Measurements from ENCODE around the gene PDE9A. TPM values are rescaled to one million over a fixed set of nuclear protein-coding genes. Genes with fewer than 3 reads are reported as not detected.

PDE9A gene
- polyA plus RNA-seq, 4 donors: 7.3 to 41.0 (median 38.6) TPM

GRCh38 chr21:42655796-42656770 is 2.7 kb downstream of the PDE9A start:
- no peak for DNase-seq (ENCODE audit: low read depth in 4 of 4, low spot score in 3 of 4)

DNA sequence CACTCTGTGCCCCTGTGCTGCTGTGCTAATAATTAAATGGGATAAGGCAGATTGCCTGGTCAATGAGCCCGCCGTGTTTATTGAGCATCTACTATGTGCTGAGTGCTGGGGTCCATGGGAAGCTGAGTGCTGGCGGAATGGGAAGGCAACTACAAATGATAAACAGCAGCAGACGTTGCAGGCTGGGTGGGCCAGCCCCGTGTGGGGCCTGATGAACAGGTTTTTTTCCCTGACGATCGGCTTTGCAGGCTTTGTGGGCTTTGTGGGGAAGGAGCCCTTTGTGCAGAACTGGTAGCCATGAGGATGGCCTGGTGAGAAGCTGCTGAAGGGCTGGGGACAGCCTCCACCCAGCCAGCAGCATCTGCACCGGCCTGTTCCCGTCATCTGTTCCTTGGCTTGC is 3.5 kb downstream of the PDE9A start:
- DNase-seq (ENCODE audit: low read depth in 4 of 4, low spot score in 3 of 4): no peak

DNA sequence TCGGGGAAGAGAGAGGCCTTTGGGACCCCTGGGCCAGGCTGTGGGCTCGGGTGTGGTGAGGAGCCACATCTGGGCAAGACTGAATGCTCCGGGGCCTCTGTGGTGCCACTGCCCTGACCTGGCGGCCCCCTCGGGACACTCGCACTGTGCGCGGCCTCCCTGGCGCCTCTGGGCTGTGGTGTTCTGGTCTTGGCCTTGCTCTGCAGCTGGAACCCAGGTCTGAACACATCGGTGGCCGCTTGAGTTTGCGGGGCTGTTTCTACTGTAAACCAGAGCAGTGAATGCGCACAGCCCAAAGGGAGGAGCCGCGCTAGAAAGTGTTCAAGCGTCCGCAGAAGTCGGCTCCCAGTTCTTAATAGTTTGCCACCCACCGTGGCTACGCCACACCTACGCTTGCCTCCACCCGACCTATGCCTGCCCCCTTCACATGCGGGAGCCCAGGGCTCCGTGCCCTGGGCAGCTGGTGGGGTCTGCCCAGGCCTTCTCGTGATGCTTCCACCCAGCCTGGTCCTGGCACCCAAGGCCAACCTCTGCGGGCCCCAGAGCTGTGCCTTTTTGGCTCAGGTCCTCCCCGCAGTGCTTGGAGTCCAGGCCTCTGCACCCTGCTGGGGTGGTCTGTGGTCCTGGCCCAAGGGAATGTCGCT is 4.4 kb downstream of the PDE9A start:
- no peak for DNase-seq (ENCODE audit: low read depth in 4 of 4, low spot score in 3 of 4)

DNA sequence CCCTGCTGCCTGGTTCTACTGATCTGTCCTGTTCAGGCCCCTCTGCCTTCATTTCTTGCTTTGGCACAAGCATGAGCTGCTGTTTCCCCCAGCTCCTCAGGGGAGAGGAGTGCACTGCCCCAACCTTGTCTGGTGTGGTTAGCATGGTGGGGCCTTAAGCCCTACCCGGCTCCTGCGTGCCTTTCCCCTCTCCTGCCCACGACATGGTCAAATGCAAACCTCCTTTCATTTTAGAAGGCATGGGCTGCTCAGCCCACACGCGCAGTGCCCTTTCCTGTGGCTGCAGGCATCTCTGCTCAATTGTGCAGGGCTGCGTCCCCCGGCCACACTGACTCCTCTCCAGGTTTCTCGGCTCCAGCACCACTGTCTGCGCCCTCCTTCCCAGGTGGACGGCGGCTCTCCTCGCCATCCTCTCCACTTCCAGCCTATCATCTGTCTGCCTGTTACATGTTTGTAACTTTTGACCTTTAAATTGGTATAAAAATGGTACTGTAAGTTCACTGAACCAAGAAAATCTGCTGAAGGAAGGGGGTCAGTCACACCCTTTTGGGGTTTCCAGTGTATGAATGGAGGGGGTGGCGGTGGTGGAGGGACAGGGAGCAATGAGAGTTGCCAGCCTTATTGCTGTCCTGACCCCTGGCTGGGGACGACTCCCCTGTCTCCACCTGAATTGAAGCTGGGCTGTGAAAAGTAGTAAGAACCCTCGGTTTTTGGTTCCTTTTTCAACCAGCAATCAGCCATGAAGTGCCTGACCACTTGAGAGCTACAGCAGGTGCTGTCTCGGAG is 5.1 kb downstream of the PDE9A start:
- DNase-seq (ENCODE audit: low read depth in 4 of 4, low spot score in 3 of 4): no peak

DNA sequence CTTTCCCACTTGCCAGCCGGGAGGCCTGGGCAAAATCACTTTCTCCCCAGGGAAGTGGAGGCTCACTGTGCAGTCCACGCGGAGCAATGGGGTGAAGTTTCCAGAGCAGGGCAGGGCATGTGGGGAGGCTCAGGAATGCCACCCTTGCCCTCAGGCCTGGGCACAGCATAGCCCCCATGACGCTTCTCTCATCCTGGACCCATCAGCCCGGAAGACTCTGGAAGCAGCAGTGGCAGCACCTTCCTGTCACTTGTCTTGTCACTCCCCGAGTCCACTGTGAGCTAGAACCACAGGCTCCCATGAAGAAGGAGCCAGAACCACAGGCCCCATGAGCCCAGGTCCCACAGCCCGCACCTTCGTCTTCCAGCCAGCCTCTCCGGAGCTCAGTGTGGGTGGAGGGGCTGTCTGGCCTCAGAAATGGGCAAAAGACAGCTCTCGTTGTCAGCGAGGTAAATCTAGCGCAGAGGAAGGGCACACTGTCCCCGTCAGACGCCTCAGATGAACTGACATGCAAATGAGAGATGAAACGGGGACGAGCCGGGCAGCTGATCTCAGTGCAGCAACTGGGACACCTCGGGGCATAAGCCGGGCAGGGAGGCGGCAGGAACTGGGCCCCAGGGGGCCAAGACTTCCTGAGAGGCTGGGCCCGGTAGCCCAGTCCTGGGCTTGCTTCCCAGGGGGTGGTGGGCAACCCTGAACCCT is 6.1 kb downstream of the PDE9A start:
- DNase-seq (ENCODE audit: low read depth in 4 of 4, low spot score in 3 of 4): no peak

DNA sequence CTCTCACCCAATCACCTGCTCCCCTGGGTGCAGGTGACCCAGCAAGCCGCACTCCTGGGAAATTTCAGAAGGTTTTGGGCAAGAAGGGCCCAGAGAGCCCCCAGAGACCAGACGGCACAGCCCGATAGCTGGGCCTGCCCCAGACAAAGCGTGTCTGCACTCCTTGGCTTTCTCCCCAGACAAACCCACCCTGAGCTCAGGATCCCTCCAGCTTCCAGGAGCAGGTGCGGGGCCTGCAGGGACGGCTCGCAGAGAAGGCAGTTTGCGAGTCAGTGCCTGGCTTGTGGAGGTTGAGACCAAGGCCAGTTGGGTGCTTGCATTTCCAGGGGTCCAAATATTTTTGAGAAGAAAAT is 6.7 kb downstream of the PDE9A start:
- DNase-seq (ENCODE audit: low read depth in 4 of 4, low spot score in 3 of 4): no peak

DNA sequence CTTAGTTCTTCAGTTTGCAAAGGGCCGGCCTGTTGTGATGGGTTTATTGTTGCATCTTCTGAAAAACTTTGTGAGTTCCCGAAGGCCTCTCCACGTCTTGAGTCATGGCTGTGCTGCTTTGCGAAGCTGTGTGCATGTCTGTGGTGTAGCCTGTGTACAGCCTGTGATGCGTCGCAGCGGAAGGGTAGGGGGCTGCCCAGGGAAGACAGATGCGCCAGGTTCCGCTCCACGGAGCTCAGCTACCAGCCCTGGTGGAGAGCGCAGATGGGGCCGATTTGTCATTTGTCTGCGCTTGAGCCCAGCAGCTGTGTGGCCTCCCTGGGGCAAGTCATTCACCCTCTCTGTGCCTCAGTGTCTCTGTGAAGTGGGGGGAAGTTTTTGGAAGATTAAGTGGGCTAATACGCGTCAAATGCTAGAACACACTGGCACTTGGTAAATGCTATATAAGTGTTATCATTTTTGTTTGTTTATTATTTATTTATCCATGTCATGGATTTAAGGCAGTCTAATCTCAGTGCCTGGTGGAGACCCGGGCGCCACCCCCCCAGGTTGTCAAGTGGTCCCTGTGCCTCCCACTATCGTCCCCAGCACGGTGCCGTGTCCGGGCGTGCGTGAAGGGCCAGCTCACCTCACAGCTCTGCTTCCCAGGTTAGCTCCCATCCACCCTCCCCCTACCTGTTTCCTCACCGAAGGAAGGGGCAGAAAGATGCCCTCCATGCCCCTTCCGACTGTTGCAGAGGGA is 8.4 kb downstream of the PDE9A start:
- DNase-seq (ENCODE audit: low read depth in 4 of 4, low spot score in 3 of 4): no peak

- DNase-seq (ENCODE audit: low read depth in 4 of 4, low spot score in 3 of 4): no peak
Observed at GRCh38 chr21:42662430-42663199, 9.2 kb downstream of the PDE9A start.

- DNase-seq (ENCODE audit: low read depth in 4 of 4, low spot score in 3 of 4): no peak
Observed at GRCh38 chr21:42663200-42663750, 9.9 kb downstream of the PDE9A start.

DNA sequence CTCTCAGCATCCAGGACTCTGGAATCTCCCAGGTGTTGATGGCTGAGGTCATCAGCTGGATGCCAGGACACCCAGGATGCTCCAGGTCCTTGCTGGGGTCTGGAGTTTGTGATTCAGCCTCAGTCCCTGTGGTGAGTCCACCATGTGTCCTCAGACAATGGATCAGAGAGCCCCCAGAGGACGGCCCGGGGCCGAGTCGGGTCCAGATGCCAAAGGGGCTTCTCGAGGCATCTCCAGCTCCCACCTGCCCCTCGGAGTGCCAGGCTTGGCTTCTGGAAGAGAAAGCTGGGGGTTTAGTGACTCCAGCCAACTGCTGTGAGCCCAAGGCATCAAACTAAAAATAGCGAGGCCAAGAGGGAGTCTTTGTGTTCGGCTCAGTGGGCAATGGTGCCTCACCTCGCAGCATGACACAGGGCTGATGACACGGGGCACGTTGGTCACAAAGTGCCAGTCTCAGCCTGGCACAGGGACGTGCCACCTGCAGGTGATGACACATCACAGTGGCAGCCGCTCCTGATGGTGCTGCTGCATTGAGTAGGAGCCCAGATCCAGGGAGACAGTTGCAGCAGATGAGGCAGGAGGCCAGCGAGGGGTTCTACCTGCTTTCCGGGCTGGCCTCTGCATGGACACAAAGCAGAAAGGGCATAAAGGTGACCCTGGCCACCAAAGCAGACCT is 10.6 kb downstream of the PDE9A start:
- DNase-seq (ENCODE audit: low read depth in 4 of 4, low spot score in 3 of 4): no peak

GRCh38 chr21:42664614-42665013 is 11.2 kb downstream of the PDE9A start:
- DNase-seq (ENCODE audit: low read depth in 4 of 4, low spot score in 3 of 4): no peak

GRCh38 chr21:42665026-42665425 is 11.6 kb downstream of the PDE9A start:
- DNase-seq (ENCODE audit: low read depth in 4 of 4, low spot score in 3 of 4): no peak

DNA sequence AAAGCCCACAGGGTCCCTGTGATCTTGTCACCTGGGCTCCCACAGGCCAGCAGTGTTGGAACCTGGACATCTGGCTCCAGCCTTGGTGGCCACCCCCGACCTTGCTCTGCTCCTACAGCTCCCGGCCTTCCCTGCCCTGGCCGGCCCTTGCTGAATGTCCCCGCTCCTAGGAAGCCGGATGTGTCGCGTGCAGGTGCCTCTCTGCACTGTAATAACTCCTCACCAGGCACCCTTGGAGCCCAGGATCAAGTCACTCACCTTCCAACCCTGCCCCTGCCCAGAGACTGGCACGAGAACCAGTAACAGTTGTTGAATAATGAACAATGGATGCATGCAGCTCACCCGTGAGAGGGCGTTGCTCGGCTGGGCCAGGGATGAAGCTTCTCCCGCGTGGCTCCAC is 12.1 kb downstream of the PDE9A start:
- DNase-seq (ENCODE audit: low read depth in 4 of 4, low spot score in 3 of 4): no peak

DNA sequence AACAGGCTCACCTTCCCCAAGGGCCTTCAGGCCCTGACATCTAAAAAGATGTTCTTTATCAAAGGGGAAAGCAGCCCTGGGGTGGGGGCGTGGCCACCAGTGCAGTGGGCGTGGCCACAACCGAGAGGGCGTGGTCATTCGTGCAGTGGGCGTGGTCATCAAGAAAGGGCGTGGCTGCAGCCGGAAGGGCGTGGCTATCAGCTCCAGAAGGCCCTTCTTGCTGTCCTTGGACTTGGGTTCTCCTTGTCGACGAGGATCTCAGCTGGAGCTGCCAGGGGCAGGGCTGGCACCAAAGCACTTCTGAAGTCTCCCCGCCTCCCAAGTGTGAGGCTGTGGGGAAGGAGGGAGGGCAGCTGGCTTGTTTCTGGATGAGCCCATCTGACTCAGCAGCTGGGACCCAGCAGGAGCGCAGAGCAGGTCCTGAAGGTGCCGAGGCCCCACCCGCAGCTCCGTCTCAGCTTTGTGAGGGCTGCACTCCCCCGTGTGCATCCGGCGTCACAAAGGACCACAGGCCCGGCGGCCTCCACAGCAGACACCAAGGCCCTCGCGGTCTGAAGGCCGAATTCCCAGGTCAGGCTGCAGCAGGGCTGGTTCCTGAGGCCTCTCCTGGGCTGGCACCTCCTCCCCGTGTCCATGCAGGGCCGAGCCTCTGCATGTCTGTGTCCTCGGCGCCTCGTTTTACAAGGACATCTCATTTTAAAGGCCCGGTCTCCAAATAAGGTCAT is 12.8 kb downstream of the PDE9A start:
- DNase-seq (ENCODE audit: low read depth in 4 of 4, low spot score in 3 of 4): no peak

GRCh38 chr21:42666925-42667324 is 13.5 kb downstream of the PDE9A start:
- no peak for DNase-seq (ENCODE audit: low read depth in 4 of 4, low spot score in 3 of 4)

DNA sequence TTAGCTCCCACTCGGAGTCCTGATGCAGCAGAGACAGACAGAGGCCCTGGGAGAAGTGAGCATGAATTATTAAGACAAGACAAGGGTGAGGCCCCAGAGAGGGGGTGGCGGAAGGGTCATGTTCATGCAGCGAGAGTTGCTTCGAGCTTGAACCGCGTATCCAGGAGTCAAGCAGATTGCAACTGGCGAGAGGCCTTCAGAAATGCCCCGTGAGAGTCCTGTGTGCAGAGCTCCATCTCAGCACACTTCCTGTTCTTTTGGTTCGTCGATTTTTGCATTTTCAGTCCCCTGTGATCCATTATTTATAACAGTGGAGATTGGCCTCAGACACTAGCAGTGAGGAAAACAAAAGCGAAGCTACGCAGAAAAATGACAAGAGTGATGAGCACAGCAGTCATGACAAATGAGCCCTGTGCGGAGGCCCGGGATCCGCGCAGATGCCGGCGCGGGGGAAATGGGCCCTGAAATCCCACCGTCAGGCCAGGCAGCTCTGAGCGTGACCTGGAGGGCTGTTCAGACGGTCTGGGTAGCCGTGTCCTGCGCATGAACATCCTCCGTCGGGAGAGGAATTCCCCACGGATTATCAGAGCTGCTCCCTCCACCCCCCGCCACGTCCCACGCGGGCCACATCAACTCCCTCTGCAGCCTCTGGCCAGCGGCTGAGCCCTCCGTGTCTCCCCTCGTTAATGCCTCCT is 15.0 kb downstream of the PDE9A start:
- no peak for DNase-seq (ENCODE audit: low read depth in 4 of 4, low spot score in 3 of 4)

- no peak for DNase-seq (ENCODE audit: low read depth in 4 of 4, low spot score in 3 of 4)
Observed at GRCh38 chr21:42669041-42669440, 15.6 kb downstream of the PDE9A start.
